Calu3 (cell line): ENCODE data around the gene RWDD4. TPM values are rescaled to one million over a fixed set of nuclear protein-coding genes. Genes with fewer than 3 reads are reported as not detected.

ENCODE experiments used
- BruUV-seq: library from RNA; stranded (reverse); fragments of 400-500 nt; replicated peaks from 2 replicates; lab custom pipeline; 2021; lab: Mats Ljungman, UMichigan
- CTCF ChIA-PET: fragments of 300-600 bp; sonication (Branson Sonifier 250); formaldehyde crosslinking; loops from one replicate; lab custom pipeline; 2022; ENCODE audit warnings: antibody characterized with exemption; lab: Charles Lee
- DNase-seq: peaks from one replicate; pipeline ENCODE4 v3.0.0; 2022
- H3K27ac Mint-ChIP-seq: one replicate; pipeline ENCODE4 v1.8.0; 2022; ENCODE audit warnings: mixed read lengths; ENCODE audit not compliant: unreplicated experiment
- H3K27me3 Mint-ChIP-seq: one replicate; pipeline ENCODE4 v1.8.0; 2022; ENCODE audit warnings: mixed read lengths; ENCODE audit not compliant: unreplicated experiment
- H3K36me3 Mint-ChIP-seq: one replicate; pipeline ENCODE4 v1.8.0; 2022; ENCODE audit warnings: mild to moderate bottlenecking, moderate library complexity, mixed read lengths; ENCODE audit not compliant: insufficient read depth, unreplicated experiment
- H3K4me1 Mint-ChIP-seq: one replicate; pipeline ENCODE4 v1.8.0; 2022; ENCODE audit warnings: mild to moderate bottlenecking, low read depth, mixed read lengths; ENCODE audit not compliant: unreplicated experiment
- H3K4me3 Mint-ChIP-seq: one replicate; pipeline ENCODE4 v1.8.0; 2022; ENCODE audit warnings: mild to moderate bottlenecking, low read depth, moderate library complexity, mixed read lengths; ENCODE audit not compliant: unreplicated experiment
- H3K9me3 Mint-ChIP-seq: one replicate; pipeline ENCODE4 v1.8.0; 2022; ENCODE audit warnings: low read depth, mixed read lengths; ENCODE audit not compliant: unreplicated experiment
- CTCF ChIP-seq: fragments of 200-600 bp; IDR thresholded peaks from one replicate; pipeline ENCODE4 v1.8.0; 2022; ENCODE audit warnings: antibody characterized with exemption; ENCODE audit not compliant: unreplicated experiment
- intact Hi-C: fragments of 100-400 bp; cut with micrococcal nuclease; formaldehyde crosslinking; loops from one replicate; pipeline ENCODE4 v1.10.0; 2022; ENCODE audit not compliant: unreplicated experiment
- total RNA-seq: library from RNA; stranded (reverse); gene quantifications from 2 replicates; pipeline ENCODE4 v1.2.3, GENCODE V29; 2022

The RWDD4 gene
- total RNA-seq, 1 experiment from 2014 or later, result 15.9 TPM

GRCh38 chr4:183657564-183657963 lies 1.4 kb downstream of the RWDD4 start:
- Mint-ChIP-seq H3K9me3 (no peaks in the 10 kb centered on the region), H3K27me3 (no peaks in the 10 kb centered on the region), H3K4me1 (peaks cover 9% of the 10 kb centered on the region), H3K27ac (no peak overlapping the region), H3K4me3 (peak overlapping the region; percentile 81), H3K36me3 (peaks cover 25% of the 10 kb centered on the region)
- CTCF ChIA-PET, result no interaction called here
- intact Hi-C loops, result loop anchor here (5.0 kb wide), 1 partner anchor 185 kb away; no protein-coding TSS in a partner anchor
- no peak for DNase-seq
- TF ChIP-seq CTCF, result no peak
- BruUV-seq, result TSS peak; percentile 46

GRCh38 chr4:183645326-183645725 lies 13.7 kb downstream of the RWDD4 start:
- H3K36me3 Mint-ChIP-seq, result peaks cover 13% of the 10 kb centered on the region
- no peaks in the 10 kb centered on the region for H3K9me3 Mint-ChIP-seq
- H3K4me1 Mint-ChIP-seq, result no peaks in the 10 kb centered on the region
- intact Hi-C loops, result no loop called here
- no TSS peak for BruUV-seq
- no peaks in the 10 kb centered on the region for H3K27me3 Mint-ChIP-seq
- TF ChIP-seq CTCF, result no peak
- CTCF ChIA-PET, result no interaction called here
- no peak for DNase-seq
- H3K4me3 Mint-ChIP-seq, result no peak overlapping the region
- H3K27ac Mint-ChIP-seq, result no peak overlapping the region

GRCh38 chr4:183639291-183639690 lies 19.7 kb downstream of the RWDD4 start:
- H3K4me1 Mint-ChIP-seq, result peaks cover 17% of the 10 kb centered on the region
- peaks cover 11% of the 10 kb centered on the region for H3K36me3 Mint-ChIP-seq
- no peaks in the 10 kb centered on the region for H3K9me3 Mint-ChIP-seq
- H3K4me3 Mint-ChIP-seq, result no peak overlapping the region
- H3K27me3 Mint-ChIP-seq, result no peaks in the 10 kb centered on the region
- no peak for DNase-seq
- CTCF ChIA-PET, result no interaction called here
- intact Hi-C loops, result loop anchor here (5.0 kb wide), 1 partner anchor 132 kb away; the partner anchor contains the start of gene ING2
- no TSS peak for BruUV-seq
- no peak overlapping the region for H3K27ac Mint-ChIP-seq
- TF ChIP-seq CTCF, result no peak

DNA sequence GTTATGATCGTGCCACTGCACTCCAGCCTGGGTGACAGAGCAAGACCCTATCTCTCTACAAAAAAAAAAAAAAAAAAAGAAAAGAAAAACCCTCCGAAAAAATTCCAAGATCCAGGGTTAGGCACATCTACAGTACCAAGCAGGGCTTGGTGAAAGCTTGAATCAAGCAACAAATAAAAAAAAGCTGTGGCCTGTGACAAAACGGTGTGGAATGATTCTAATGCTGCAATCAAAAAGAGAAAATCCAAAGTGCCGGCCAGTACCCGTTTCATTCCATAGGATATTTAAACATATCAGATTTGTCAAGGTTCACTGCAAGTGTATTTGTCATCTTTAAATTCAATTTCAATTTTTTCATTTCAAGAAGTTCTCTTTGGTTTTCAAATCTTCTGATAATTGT lies 20.5 kb downstream of the RWDD4 start:
- Mint-ChIP-seq H3K9me3 (no peaks in the 10 kb centered on the region), H3K27me3 (no peaks in the 10 kb centered on the region), H3K27ac (peak overlapping the region; percentile 30), H3K4me1 (peaks cover 17% of the 10 kb centered on the region), H3K4me3 (no peak overlapping the region), H3K36me3 (peaks cover 8% of the 10 kb centered on the region)
- no peak for TF ChIP-seq CTCF
- CTCF ChIA-PET, result no interaction called here
- intact Hi-C loops, result loop anchor here (5.0 kb wide), 1 partner anchor 131 kb away; the partner anchor contains the start of gene ING2
- no TSS peak for BruUV-seq
- no peak for DNase-seq
